Measurements from ENCODE around the gene FTO. TPM values are rescaled to one million over a fixed set of nuclear protein-coding genes. Genes with fewer than 3 reads are reported as not detected.

The FTO gene
- total RNA-seq, 6 experiments from 2014 or later = 93.7 to 107 (median 105) TPM

DNA sequence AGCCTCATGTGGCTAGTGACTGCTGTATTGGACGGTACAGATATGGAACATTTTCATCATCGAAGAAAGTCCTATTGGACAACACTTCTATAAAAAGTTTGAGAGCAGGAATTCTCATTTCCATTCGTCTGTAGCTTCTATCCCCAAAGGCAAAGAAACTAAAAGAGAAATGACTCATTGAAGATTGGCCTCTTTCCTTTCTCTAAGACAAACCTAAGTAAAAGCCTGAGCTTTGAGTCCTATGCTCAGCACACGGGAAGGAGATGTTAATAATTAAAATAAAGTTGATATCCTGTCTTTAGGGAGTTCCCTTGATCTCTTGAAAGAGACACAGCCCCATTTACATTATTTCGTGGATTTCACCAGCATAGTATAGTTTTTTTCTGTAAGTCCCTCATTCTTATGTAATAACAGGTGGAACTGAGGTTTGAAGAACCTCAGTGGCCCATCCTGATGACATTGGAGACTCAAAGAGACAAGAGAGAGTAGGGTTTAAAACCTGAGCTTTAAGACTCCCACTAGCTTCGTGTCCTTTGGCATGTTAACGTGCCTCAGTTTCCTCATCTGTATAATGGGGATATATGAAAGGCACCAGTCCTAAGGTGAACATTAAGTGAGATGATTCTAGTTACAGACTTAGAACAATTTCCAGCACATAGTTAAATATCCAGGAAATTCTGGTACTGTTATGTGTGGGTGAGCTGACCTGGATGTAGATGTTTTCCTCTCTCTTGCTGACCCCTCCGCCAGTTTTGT lies 408.7 kb downstream of the FTO start:
- TF ChIP-seq, protein P1, sequence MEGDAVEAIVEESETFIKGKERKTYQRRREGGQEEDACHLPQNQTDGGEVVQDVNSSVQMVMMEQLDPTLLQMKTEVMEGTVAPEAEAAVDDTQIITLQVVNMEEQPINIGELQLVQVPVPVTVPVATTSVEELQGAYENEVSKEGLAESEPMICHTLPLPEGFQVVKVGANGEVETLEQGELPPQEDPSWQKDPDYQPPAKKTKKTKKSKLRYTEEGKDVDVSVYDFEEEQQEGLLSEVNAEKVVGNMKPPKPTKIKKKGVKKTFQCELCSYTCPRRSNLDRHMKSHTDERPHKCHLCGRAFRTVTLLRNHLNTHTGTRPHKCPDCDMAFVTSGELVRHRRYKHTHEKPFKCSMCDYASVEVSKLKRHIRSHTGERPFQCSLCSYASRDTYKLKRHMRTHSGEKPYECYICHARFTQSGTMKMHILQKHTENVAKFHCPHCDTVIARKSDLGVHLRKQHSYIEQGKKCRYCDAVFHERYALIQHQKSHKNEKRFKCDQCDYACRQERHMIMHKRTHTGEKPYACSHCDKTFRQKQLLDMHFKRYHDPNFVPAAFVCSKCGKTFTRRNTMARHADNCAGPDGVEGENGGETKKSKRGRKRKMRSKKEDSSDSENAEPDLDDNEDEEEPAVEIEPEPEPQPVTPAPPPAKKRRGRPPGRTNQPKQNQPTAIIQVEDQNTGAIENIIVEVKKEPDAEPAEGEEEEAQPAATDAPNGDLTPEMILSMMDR (IDR thresholded peaks at IDR 0.05) = no peak
- Mint-ChIP-seq H3K4me3 (no peak overlapping the region), H3K27me3 (ENCODE audit: insufficient read depth) (no peaks in the 10 kb centered on the region; the same call in none of the 2 replicates), H3K27ac (no peak overlapping the region), H3K9me3 (no peaks in the 10 kb centered on the region), H3K4me1 (ENCODE audit: low read depth) (no peaks in the 10 kb centered on the region), H3K36me3 (ENCODE audit: low read depth) (peaks cover 22% of the 10 kb centered on the region)
- no peak for DNase-seq

DNA sequence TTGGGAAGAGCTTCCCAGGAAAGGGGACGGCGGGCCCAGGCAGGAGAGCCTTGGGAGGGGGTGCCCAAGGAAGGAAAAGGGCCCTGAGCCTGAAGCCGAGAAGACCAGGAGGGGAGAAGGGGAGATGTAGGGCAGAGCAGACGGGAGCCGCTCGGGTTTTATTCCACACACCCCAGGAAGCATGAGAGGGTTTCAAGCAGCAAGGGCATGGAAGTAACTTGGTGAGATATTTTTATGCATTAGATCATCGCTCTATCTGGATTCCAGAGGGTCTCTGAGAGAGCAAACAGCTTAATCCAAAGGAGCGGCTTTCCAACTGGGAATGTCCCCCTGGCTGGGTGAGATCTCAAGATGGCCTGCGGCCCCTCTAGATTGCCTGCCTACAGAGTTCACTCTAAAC lies 411.6 kb downstream of the FTO start:
- no peaks in the 10 kb centered on the region; the same call in none of the 2 replicates for H3K27me3 Mint-ChIP-seq (ENCODE audit: insufficient read depth)
- no peak overlapping the region for H3K4me3 Mint-ChIP-seq
- DNase-seq = no peak
- TF ChIP-seq, protein P1 (IDR thresholded peaks at IDR 0.05) = no peak
- no peaks in the 10 kb centered on the region for H3K9me3 Mint-ChIP-seq
- H3K27ac Mint-ChIP-seq = no peak overlapping the region
- H3K4me1 Mint-ChIP-seq (ENCODE audit: low read depth) = no peaks in the 10 kb centered on the region
- H3K36me3 Mint-ChIP-seq (ENCODE audit: low read depth) = peaks cover 22% of the 10 kb centered on the region

DNA sequence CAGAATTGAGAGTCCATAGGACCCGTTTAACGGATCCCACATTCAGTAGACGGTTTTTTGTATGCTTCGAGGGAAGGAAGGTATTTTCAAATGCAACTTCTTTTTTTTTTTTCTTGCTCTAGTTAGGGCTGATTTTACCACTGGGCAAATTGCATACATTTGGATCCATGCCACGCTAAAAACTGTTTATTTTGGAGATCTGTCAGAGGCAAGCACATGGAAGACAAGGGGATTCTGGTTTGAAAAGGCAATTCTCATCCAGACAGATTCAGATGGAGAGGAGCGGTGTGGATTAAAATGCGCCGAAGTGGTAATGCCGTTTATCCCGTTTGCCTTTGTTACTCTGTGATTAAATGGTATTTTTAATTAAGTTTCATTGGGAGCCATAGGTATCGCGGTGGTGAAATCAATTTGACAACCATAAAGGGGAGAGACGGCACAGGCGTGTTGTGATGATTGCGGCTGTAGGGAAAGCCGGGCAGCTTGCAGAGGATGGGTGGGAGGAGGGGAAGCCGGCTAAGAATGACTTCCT lies 412.2 kb downstream of the FTO start:
- Mint-ChIP-seq H3K4me3 (no peak overlapping the region), H3K9me3 (no peaks in the 10 kb centered on the region), H3K36me3 (ENCODE audit: low read depth) (peaks cover 22% of the 10 kb centered on the region), H3K4me1 (ENCODE audit: low read depth) (no peaks in the 10 kb centered on the region), H3K27me3 (ENCODE audit: insufficient read depth) (no peaks in the 10 kb centered on the region; the same call in none of the 2 replicates), H3K27ac (no peak overlapping the region)
- TF ChIP-seq, protein P1 (IDR thresholded peaks at IDR 0.05) = no peak
- no peak for DNase-seq

DNA sequence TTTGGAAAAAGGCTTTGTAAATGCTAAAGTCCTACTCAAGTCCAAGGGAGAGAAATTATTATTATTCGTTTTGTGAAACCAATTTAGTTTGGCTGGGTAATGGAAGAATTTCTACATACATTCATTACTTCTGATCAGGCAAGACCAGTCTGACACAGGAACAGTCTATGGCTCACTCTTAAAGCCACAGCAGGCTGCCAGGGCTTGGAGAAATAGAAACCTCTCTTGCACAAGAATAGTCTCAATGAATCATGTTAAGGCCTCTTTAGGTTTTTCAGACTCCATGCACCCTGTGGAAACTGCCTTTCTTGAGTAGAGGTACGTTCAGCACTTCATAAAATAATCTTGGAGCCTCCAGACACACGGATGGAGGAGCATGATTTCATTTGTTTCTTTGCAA lies 414.9 kb downstream of the FTO start:
- Mint-ChIP-seq H3K27ac (no peak overlapping the region), H3K4me1 (ENCODE audit: low read depth) (no peaks in the 10 kb centered on the region), H3K4me3 (no peak overlapping the region), H3K9me3 (no peaks in the 10 kb centered on the region), H3K27me3 (ENCODE audit: insufficient read depth) (no peaks in the 10 kb centered on the region; the same call in none of the 2 replicates), H3K36me3 (ENCODE audit: low read depth) (peaks cover 13% of the 10 kb centered on the region)
- TF ChIP-seq, protein P1 (IDR thresholded peaks at IDR 0.05) = no peak
- DNase-seq = no peak

DNA sequence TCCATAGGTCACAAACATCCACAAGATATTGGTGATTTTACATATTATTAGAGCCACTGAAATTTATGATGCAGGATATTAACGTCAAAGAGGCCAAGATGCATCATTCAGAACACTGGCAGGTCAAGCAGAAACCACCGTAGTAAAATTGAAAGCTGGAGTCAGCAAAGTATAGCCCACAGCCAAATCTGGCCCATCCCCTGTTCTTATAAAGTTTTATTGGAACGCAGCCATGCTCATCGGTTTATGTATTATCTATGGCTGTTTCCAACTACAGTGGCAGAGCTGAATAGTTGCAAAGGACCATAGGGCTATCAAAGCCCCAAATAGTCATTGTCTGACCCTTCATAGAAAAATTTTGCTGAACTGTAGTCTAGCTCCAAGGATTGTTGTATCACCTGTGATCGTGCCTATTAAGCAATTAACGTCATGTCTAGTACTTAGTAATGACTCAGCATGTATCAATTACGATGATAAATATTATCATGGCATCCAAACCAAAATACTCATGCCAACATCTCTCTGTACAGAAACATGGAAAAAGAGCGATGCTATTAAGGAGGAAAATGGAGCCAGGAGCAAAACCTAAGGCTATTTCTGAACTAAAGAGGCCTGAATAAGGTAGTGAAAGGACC lies 417.0 kb downstream of the FTO start:
- no peaks in the 10 kb centered on the region for H3K4me1 Mint-ChIP-seq (ENCODE audit: low read depth)
- DNase-seq = no peak
- no peaks in the 10 kb centered on the region for H3K9me3 Mint-ChIP-seq
- peaks cover 1% of the 10 kb centered on the region; the same call in 1 of the 2 replicates for H3K27me3 Mint-ChIP-seq (ENCODE audit: insufficient read depth)
- TF ChIP-seq, protein P1 (IDR thresholded peaks at IDR 0.05) = no peak
- H3K36me3 Mint-ChIP-seq (ENCODE audit: low read depth) = peaks cover 4% of the 10 kb centered on the region; the same call in 1 of the 2 replicates
- no peak overlapping the region for H3K27ac Mint-ChIP-seq
- no peak overlapping the region for H3K4me3 Mint-ChIP-seq

Measured in HFFc6 (cell line).